Adrenal gland (tissue), 5 donors: ENCODE measurements around the gene FARS2.

Source experiments
- POLR2A ChIP-seq, 2 donors: fragments of 450-650 bp; IDR thresholded peaks; one replicate each; pipeline ENCODE4 v1.6.1; 2017; ENCODE audit warnings: antibody characterized with exemption in 2 of 2, mild to moderate bottlenecking in 2 of 2, moderate library complexity in 1 of 2
- TF ChIP-seq, protein P1 (sequence below), 6 experiments: fragments of 450-650 bp in 4 of 6; fragments of 200-600 bp in 2 of 6; sonication (generic) in 1 of 6; IDR thresholded peaks; 1 replicate in 5 of 6; 2 replicates in 1 of 6; pipeline versions ENCODE4 v1.5.1 to v1.8.0; 2016 to 2021; ENCODE audit warnings: antibody characterized with exemption in 6 of 6, mild to moderate bottlenecking in 2 of 6, moderate library complexity in 1 of 6
- donor health status: DM: no; HTN: no; CAD: no.

DNA sequence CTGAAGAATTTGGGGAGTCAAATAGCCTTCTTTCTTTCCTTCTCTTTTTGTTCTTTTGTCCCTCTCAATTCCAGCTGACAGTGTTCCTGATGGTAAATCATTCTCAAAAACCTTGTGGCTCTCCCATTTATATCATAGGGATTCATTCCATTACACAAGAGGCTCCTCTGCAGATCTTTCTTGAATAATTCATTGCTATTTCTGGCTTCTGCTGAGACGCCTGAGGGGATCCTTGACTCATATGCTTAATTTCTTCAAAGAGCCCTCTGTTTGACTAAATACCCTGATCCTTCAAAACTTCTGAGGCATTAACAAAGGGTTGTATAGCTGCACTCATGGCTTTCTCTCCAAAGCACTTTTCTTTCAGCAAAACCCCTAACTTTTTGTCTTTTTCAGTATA lies 289.3 kb downstream of the FARS2 start:
- TF ChIP-seq, protein P1, sequence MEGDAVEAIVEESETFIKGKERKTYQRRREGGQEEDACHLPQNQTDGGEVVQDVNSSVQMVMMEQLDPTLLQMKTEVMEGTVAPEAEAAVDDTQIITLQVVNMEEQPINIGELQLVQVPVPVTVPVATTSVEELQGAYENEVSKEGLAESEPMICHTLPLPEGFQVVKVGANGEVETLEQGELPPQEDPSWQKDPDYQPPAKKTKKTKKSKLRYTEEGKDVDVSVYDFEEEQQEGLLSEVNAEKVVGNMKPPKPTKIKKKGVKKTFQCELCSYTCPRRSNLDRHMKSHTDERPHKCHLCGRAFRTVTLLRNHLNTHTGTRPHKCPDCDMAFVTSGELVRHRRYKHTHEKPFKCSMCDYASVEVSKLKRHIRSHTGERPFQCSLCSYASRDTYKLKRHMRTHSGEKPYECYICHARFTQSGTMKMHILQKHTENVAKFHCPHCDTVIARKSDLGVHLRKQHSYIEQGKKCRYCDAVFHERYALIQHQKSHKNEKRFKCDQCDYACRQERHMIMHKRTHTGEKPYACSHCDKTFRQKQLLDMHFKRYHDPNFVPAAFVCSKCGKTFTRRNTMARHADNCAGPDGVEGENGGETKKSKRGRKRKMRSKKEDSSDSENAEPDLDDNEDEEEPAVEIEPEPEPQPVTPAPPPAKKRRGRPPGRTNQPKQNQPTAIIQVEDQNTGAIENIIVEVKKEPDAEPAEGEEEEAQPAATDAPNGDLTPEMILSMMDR (IDR thresholded peaks at IDR 0.05), result no peak
- TF ChIP-seq POLR2A (IDR thresholded peaks at IDR 0.05), result no peak
